ENCODE results near the gene DCLK3.

The DCLK3 gene

GRCh38 chr3:36765104-36765503 lies 751 bp upstream of the DCLK3 start:
- H3K4me1 ChIP-seq, result peaks cover 0 to 9% (median 6%) of the 10 kb centered on the region in 4 donors
- no peak overlapping the region for H3K4me3 ChIP-seq
- DNase-seq, result no peak
- H3K36me3 ChIP-seq, result no peaks in the 10 kb centered on the region
- H3K27ac ChIP-seq, result no peak overlapping the region
- TF ChIP-seq CTCF (IDR thresholded peaks at IDR 0.05), result no peak
- H3K27me3 ChIP-seq, result peaks cover 0 to 34% of the 10 kb centered on the region in 2 donors
- intact Hi-C loops (cut with DNase I; ENCODE audit: low total_unique reads), result no loop called here
- no peaks in the 10 kb centered on the region for H3K9me3 ChIP-seq

GRCh38 chr3:36764704-36765038 lies 318 bp upstream of the DCLK3 start:
- Histone ChIP-seq H3K9me3 (no peaks in the 10 kb centered on the region), H3K4me3 (peak overlapping the region in 1 of 2 donors; percentile 45), H3K27me3 (peaks cover 0 to 34% of the 10 kb centered on the region in 2 donors), H3K27ac (no peak overlapping the region), H3K36me3 (no peaks in the 10 kb centered on the region), H3K4me1 (peaks cover 0 to 9% (median 6%) of the 10 kb centered on the region in 4 donors)
- intact Hi-C loops (cut with DNase I; ENCODE audit: low total_unique reads), result no loop called here
- DNase-seq, result no peak
- TF ChIP-seq CTCF (IDR thresholded peaks at IDR 0.05), result no peak

GRCh38 chr3:36762918-36763849 lies 1.2 kb downstream of the DCLK3 start:
- Histone ChIP-seq H3K4me3 (no peak overlapping the region), H3K4me1 (peaks cover 0 to 9% (median 6%) of the 10 kb centered on the region in 4 donors)
- no peak for DNase-seq

GRCh38 chr3:36761779-36762178 lies 2.6 kb downstream of the DCLK3 start:
- peaks cover 0 to 34% of the 10 kb centered on the region in 2 donors for H3K27me3 ChIP-seq
- intact Hi-C loops (cut with DNase I; ENCODE audit: low total_unique reads), result no loop called here
- no peak for TF ChIP-seq CTCF (IDR thresholded peaks at IDR 0.05)

More at GRCh38 chr3:36762918-36763849, 1.2 kb downstream of the DCLK3 start:
- TF ChIP-seq CTCF (IDR thresholded peaks at IDR 0.05), result no peak
- Histone ChIP-seq H3K27me3 (peaks cover 0 to 34% of the 10 kb centered on the region in 2 donors), H3K36me3 (no peaks in the 10 kb centered on the region), H3K27ac (no peak overlapping the region), H3K9me3 (no peaks in the 10 kb centered on the region)
- intact Hi-C loops (cut with DNase I; ENCODE audit: low total_unique reads), result no loop called here

GRCh38 chr3:36756269-36756668 lies 8.1 kb downstream of the DCLK3 start:
- no peak for DNase-seq
- Histone ChIP-seq H3K4me3 (no peak overlapping the region), H3K4me1 (no peaks in the 10 kb centered on the region), H3K27me3 (peaks cover 0 to 20% of the 10 kb centered on the region in 2 donors), H3K9me3 (no peaks in the 10 kb centered on the region), H3K36me3 (no peaks in the 10 kb centered on the region), H3K27ac (no peak overlapping the region)
- intact Hi-C loops (cut with DNase I; ENCODE audit: low total_unique reads), result no loop called here
- TF ChIP-seq CTCF (IDR thresholded peaks at IDR 0.05), result no peak

More at GRCh38 chr3:36761779-36762178, 2.6 kb downstream of the DCLK3 start:
- no peaks in the 10 kb centered on the region for H3K9me3 ChIP-seq
- no peaks in the 10 kb centered on the region for H3K36me3 ChIP-seq
- no peak overlapping the region for H3K4me3 ChIP-seq
- peaks cover 0 to 9% (median 6%) of the 10 kb centered on the region in 4 donors for H3K4me1 ChIP-seq
- DNase-seq, result no peak
- no peak overlapping the region for H3K27ac ChIP-seq
